ENCODE measurements around the gene PTPRG.

- TF ChIP-seq CTCF (IDR thresholded peaks at IDR 0.05) (no peak), POLR2A (IDR thresholded peaks at IDR 0.05) (no peak)
Measured at GRCh38 chr3:62113092-62113491, 551.7 kb downstream of the PTPRG start.
